A549 (cell line): ENCODE data around the gene FKBP6. TPM values are rescaled to one million over a fixed set of nuclear protein-coding genes. Genes with fewer than 3 reads are reported as not detected.

ENCODE experiments used
- ATAC-seq, 2 experiments: fragments of 200-7000 bp in 1 of 2; fragments of >200 bp in 1 of 2; cut with Nextera tagmentation in 1 of 2; cut with Tn5 transposase in 1 of 2; 3 replicates each; pipeline versions ENCODE4 v1.8.0 to v1.9.1; 2018 to 2020; ENCODE audit warnings: mild to moderate bottlenecking in 1 of 2, moderate library complexity in 1 of 2
- CTCF ChIA-PET: fragments of 300-600 bp; sonication (Branson Sonifier 250); formaldehyde crosslinking; extraction: SDS; loops from one replicate; lab custom pipeline; 2021; ENCODE audit warnings: antibody characterized with exemption, inconsistent platforms; lab: Yijun Ruan, JAX
- POLR2A ChIA-PET: fragments of 350-600 bp; formaldehyde crosslinking; extraction: SDS; loops from one replicate; lab custom pipeline; 2021; ENCODE audit warnings: antibody characterized with exemption, inconsistent platforms; lab: Yijun Ruan, JAX
- DNase-seq, 2 experiments: peaks; one replicate each; pipeline versions ENCODE4 v3.0.0 to v3.0.0-alpha.2; 2011 to 2016; ENCODE audit warnings: low read depth in 1 of 2, low spot score in 1 of 2
- FAIRE-seq: peaks from 2 replicates; lab custom pipeline; 2011; peaks lifted over from hg19 to GRCh38; lab: Jason Lieb, UNC
- H3K27ac ChIP-seq, 2 experiments: fragments of >200 bp; sonication (Bioruptor Twin); formaldehyde crosslinking; 3 replicates each; pipeline ENCODE4 v1.5.1; 2016 to 2017
- H3K4me1 ChIP-seq: fragments of >200 bp; sonication (Bioruptor Twin); formaldehyde crosslinking; 3 replicates; pipeline ENCODE4 v1.6.1; 2016
- H3K4me2 ChIP-seq: fragments of >200 bp; sonication (Bioruptor Twin); formaldehyde crosslinking; 3 replicates; pipeline ENCODE4 v1.6.1; 2016
- H3K4me3 ChIP-seq: fragments of >200 bp; sonication (Bioruptor Twin); formaldehyde crosslinking; 3 replicates; pipeline ENCODE4 v1.5.1; 2016
- H3K9me3 ChIP-seq: fragments of >200 bp; sonication (Bioruptor Twin); formaldehyde crosslinking; 3 replicates; pipeline ENCODE4 v1.6.1; 2016
- ATOH8 ChIP-seq: fragments of 250-450 bp; sonication (Bioruptor Pico); IDR thresholded peaks from 2 replicates; pipeline ENCODE4 v1.5.0; 2020; ENCODE audit warnings: low read depth, mild to moderate bottlenecking, moderate library complexity
- BCL3 ChIP-seq: fragments of >200 bp; sonication (Bioruptor Twin); formaldehyde crosslinking; IDR thresholded peaks from 3 replicates; pipeline ENCODE4 v1.6.1; 2016
- CEBPB ChIP-seq, 2 experiments: fragments of >200 bp in 1 of 2; sonication (Bioruptor Twin) in 1 of 2; formaldehyde crosslinking in 1 of 2; IDR thresholded peaks; 2 replicates each; pipeline ENCODE4 v1.6.1; 2012 to 2016
- CHD2 ChIP-seq: fragments of 150-350 bp; IDR thresholded peaks from 2 replicates; pipeline ENCODE4 v1.6.1; 2014; ENCODE audit warnings: low read length; ENCODE audit not compliant: partially characterized antibody
- CHD4 ChIP-seq: fragments of 200-600 bp; sonication (generic); IDR thresholded peaks from 2 replicates; pipeline ENCODE4 v1.6.1; 2016; ENCODE audit warnings: antibody characterized with exemption, mild to moderate bottlenecking, borderline replicate concordance
- EHF ChIP-seq: fragments of 250-450 bp; sonication (Bioruptor Pico); IDR thresholded peaks from 2 replicates; pipeline ENCODE4 v1.5.0; 2020; ENCODE audit warnings: mild to moderate bottlenecking
- FOXS1 ChIP-seq: fragments of 250-450 bp; sonication (Bioruptor Pico); IDR thresholded peaks from 2 replicates; pipeline ENCODE4 v1.5.0; 2020; ENCODE audit warnings: mild to moderate bottlenecking, moderate library complexity
- GATA3 ChIP-seq: IDR thresholded peaks from 2 replicates; pipeline ENCODE4 v1.6.1; 2012; ENCODE audit warnings: borderline replicate concordance
- HES2 ChIP-seq: fragments of >200 bp; sonication (Bioruptor Twin); formaldehyde crosslinking; IDR thresholded peaks from 2 replicates; pipeline ENCODE4 v1.6.1; 2016
- HEYL ChIP-seq: fragments of 250-450 bp; sonication (Bioruptor Pico); IDR thresholded peaks from 2 replicates; pipeline ENCODE4 v1.8.0; 2021; ENCODE audit warnings: mild to moderate bottlenecking, moderate library complexity
- HOXB5 ChIP-seq: fragments of 250-450 bp; sonication (Bioruptor Pico); IDR thresholded peaks from 2 replicates; pipeline ENCODE4 v1.5.0; 2020; ENCODE audit warnings: mild to moderate bottlenecking, moderate library complexity
- JUN ChIP-seq, 2 experiments: fragments of >200 bp; sonication (Bioruptor Twin); formaldehyde crosslinking; IDR thresholded peaks; 2 replicates in 1 of 2; 3 replicates in 1 of 2; pipeline ENCODE4 v1.6.1; 2016 to 2017
- JUNB ChIP-seq: fragments of >200 bp; sonication (Bioruptor Twin); formaldehyde crosslinking; IDR thresholded peaks from 2 replicates; pipeline ENCODE4 v1.6.1; 2016
- KDM1A ChIP-seq: fragments of 200-600 bp; sonication (generic); IDR thresholded peaks from 2 replicates; pipeline ENCODE4 v1.6.1; 2016; ENCODE audit warnings: low read depth, mild to moderate bottlenecking
- KDM5A ChIP-seq: fragments of 200-600 bp; sonication (generic); IDR thresholded peaks from 2 replicates; pipeline ENCODE4 v1.6.1; 2016; ENCODE audit warnings: antibody characterized with exemption, mild to moderate bottlenecking
- MAFK ChIP-seq: fragments of 450-650 bp; IDR thresholded peaks from 2 replicates; pipeline ENCODE4 v1.6.1; 2014; ENCODE audit not compliant: partially characterized antibody
- MAX ChIP-seq: IDR thresholded peaks from 2 replicates; pipeline ENCODE4 v1.6.1; 2012
- MAZ ChIP-seq: fragments of 150-350 bp; IDR thresholded peaks from 2 replicates; pipeline ENCODE4 v1.6.1; 2014; ENCODE audit warnings: antibody characterized with exemption, low read depth, low read length, borderline replicate concordance
- MYC ChIP-seq: IDR thresholded peaks from 2 replicates; pipeline ENCODE4 v1.6.1; 2012; ENCODE audit warnings: mild to moderate bottlenecking, inconsistent platforms, low read length, improper control_type of control experiment, borderline replicate concordance
- NPAS2 ChIP-seq: fragments of 250-450 bp; sonication (Bioruptor Pico); IDR thresholded peaks from 2 replicates; pipeline ENCODE4 v1.8.0; 2022; ENCODE audit warnings: mild to moderate bottlenecking, moderate library complexity, borderline replicate concordance
- NR3C1 ChIP-seq: fragments of >200 bp; sonication (Bioruptor Twin); formaldehyde crosslinking; IDR thresholded peaks from 3 replicates; pipeline ENCODE4 v1.6.1; 2017
- POLR2AphosphoS2 ChIP-seq: conservative IDR thresholded peaks from 2 replicates; pipeline ENCODE4 v1.6.1; 2012; ENCODE audit warnings: low read length, improper control_type of control experiment, inconsistent platforms
- RARB ChIP-seq: fragments of 250-450 bp; sonication (Bioruptor Pico); IDR thresholded peaks from 2 replicates; pipeline ENCODE4 v1.8.0; 2021; ENCODE audit warnings: mild to moderate bottlenecking, moderate library complexity
- REST ChIP-seq: fragments of 200-600 bp; sonication (generic); IDR thresholded peaks from 2 replicates; pipeline ENCODE4 v1.6.1; 2016; ENCODE audit warnings: antibody characterized with exemption, mild to moderate bottlenecking, moderate library complexity
- RFX5 ChIP-seq: fragments of 450-650 bp; IDR thresholded peaks from 2 replicates; pipeline ENCODE4 v1.7.1; 2014; ENCODE audit warnings: antibody characterized with exemption, mild to moderate bottlenecking, moderate library complexity
- RNF2 ChIP-seq: fragments of 200-600 bp; sonication (generic); IDR thresholded peaks from 2 replicates; pipeline ENCODE4 v1.6.1; 2016; ENCODE audit warnings: low read depth, mild to moderate bottlenecking, antibody characterized with exemption, moderate library complexity, borderline replicate concordance
- TP53 ChIP-seq: fragments of 250-450 bp; sonication (Bioruptor Pico); IDR thresholded peaks from 2 replicates; pipeline ENCODE4 v1.5.0; 2021; ENCODE audit warnings: mild to moderate bottlenecking, moderate library complexity
- ZC3H11A ChIP-seq: fragments of 450-650 bp; IDR thresholded peaks from 2 replicates; pipeline ENCODE4 v1.6.1; 2014; ENCODE audit warnings: antibody characterized with exemption, mild to moderate bottlenecking
- ZFP36 ChIP-seq: fragments of 450-650 bp; IDR thresholded peaks from 2 replicates; pipeline ENCODE4 v1.6.1; 2014; ENCODE audit warnings: borderline replicate concordance; ENCODE audit not compliant: partially characterized antibody
- WGBS: methylation state at CpG from one replicate; pipeline ENCODE4 v1.1.6; 2017; ENCODE audit errors: missing lambda C conversion rate; 5-methylcytosine and 5-hydroxymethylcytosine counted together
- polyA plus RNA-seq, 4 experiments: library from polyadenylated mRNA; depleted of rRNA in 3 of 4; stranded (reverse); fragments of >200 nt; fragmentation: RNase III in 1 of 4; extraction: RNeasy Plus Mini Kit Qiagen cat#74134 plus additional on column Dnase treatment in 1 of 4; gene quantifications; 2 replicates in 3 of 4; 3 replicates in 1 of 4; pipeline ENCODE4 v1.2.3, GENCODE V29; 2011 to 2017

The FKBP6 gene
- polyA plus RNA-seq, 2 of the 4 experiments (the other 2 are of a cell fraction): 0.04 TPM; not detected in 1

GRCh38 chr7:73345538-73345937 lies 17.6 kb downstream of the FKBP6 start:
- no peak for ATAC-seq
- DNase-seq: no peak
- CTCF ChIA-PET: interaction anchor here (0.6 to 7.2 kb wide), 4 partner anchors 11 to 107 kb away, joined by 3 to 57 read pairs (median 6); no protein-coding TSS in a partner anchor
- H3K4me3 ChIP-seq: no peak overlapping the region
- H3K9me3 ChIP-seq: no peaks in the 10 kb centered on the region
- POLR2A ChIA-PET: interaction anchor here (0.6 kb wide), 1 partner anchor 91 kb away, joined by 3 read pairs; no protein-coding TSS in a partner anchor
- no peak overlapping the region for H3K27ac ChIP-seq
- 69% methylated on average over 4 of the region's 4 CpGs for WGBS
- H3K4me2 ChIP-seq: no peak overlapping the region
- FAIRE-seq: no peak
- TF ChIP-seq KDM1A (no peak), CEBPB (IDR thresholded peaks at IDR 0.05) (no peak), MYC (no peak), RNF2 (no peak), CHD4 (no peak), RFX5 (no peak), REST (no peak), RARB (no peak), ZFP36 (no peak), MAFK (no peak), JUNB (no peak), TP53 (CRISPR knock-in tag) (no peak), POLR2AphosphoS2 (no peak), MAX (no peak), HEYL (CRISPR knock-in tag) (no peak), ATOH8 (CRISPR knock-in tag) (no peak), MAZ (no peak), BCL3 (no peak), GATA3 (no peak)
- H3K4me1 ChIP-seq: peaks cover 8% of the 10 kb centered on the region; the same call in 2 of the 3 replicates

GRCh38 chr7:73345951-73346350 lies 18.0 kb downstream of the FKBP6 start:
- 53% methylated on average over 8 of the region's 8 CpGs for WGBS
- no peak overlapping the region for H3K27ac ChIP-seq
- H3K4me2 ChIP-seq: no peak overlapping the region
- ATAC-seq (no peak), DNase-seq (no peak), FAIRE-seq (no peak)
- no peaks in the 10 kb centered on the region for H3K9me3 ChIP-seq
- ChIA-PET CTCF (interaction anchor here (0.6 to 7.2 kb wide), 4 partner anchors 11 to 107 kb away, joined by 3 to 57 read pairs (median 6); no protein-coding TSS in a partner anchor), POLR2A (interaction anchor here (0.5 to 0.6 kb wide), 2 partner anchors 90 to 285 kb away, joined by 3 read pairs; no protein-coding TSS in a partner anchor)
- H3K4me3 ChIP-seq: no peak overlapping the region
- peaks cover 8% of the 10 kb centered on the region; the same call in 2 of the 3 replicates for H3K4me1 ChIP-seq
- TF ChIP-seq MYC: no peak
- TF ChIP-seq NR3C1: no peak
- no peak for TF ChIP-seq CHD4
- no peak for TF ChIP-seq REST
- no peak for TF ChIP-seq ZC3H11A
- no peak for TF ChIP-seq HES2
- TF ChIP-seq NPAS2 (CRISPR knock-in tag): no peak
- no peak for TF ChIP-seq FOXS1 (CRISPR knock-in tag)
- no peak for TF ChIP-seq JUN (IDR thresholded peaks at IDR 0.05)
- TF ChIP-seq CHD2: no peak
- no peak for TF ChIP-seq EHF
- no peak for TF ChIP-seq MAFK
- TF ChIP-seq HOXB5 (CRISPR knock-in tag): no peak
- no peak for TF ChIP-seq KDM5A
